Left forelimb (tissue), 1 donor: ENCODE measurements around the gene MTOR.
A peak's percentile ranks its signal among the peaks of the same experiment; 100 is the strongest.
"Not testable (repeated sequence)": the region's sequence is repeated elsewhere in the genome, so short reads cannot be mapped to it uniquely, and the experiment has no call there.

Experiments used
- DNase-seq: peaks from one replicate; pipeline ENCODE4 v3.0.0-alpha.2; 2018; ENCODE audit warnings: low spot score

MTOR gene

DNA sequence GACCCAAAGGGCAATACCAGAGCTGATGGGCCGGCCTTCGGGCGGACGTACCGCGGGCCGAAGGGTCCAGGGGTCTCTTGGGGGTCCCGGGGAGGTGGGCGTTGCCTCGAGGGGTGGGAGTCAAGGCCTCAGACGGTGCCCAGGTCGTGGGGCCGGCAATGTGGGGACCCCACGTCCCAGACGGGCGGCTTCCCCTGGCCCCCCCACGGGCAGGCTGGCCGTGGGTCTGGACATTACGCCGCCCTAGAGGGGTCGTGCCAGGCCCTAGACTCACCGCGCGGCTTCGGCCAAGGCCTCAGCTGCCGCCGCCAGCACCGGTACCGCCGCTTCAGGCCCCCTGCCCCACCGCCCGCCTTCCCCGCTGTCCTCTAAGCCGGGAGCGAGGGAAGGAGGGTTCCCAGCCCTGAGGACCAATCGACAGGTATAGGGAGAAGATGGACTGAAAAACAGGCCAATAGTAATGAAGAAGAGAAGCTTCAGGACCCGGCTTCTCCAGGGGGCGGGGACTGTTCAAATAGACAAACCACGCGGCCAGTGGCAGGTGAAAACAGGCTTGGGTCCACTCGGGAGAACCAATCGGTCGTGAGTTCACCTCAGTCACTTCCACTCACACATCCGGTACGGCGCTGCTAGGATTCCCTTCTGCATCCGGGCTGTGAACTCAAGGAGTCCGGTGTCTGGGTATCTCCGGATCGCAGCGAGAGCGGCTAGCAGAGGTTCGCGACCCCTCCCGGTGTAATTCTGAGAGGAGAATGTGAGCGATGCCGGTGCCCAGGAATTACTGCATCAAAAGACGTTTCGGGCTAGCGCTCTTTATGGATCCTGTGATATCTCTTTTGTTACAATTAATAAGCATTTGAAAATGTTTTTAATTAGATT, at the start of gene MTOR:
Gene MTOR, minus strand, starts transcription at position 381 of the 879 bp plus-strand sequence. CDS start 3,142 bp downstream, outside the sequence.
- DNase-seq = peak; percentile 96

DNA sequence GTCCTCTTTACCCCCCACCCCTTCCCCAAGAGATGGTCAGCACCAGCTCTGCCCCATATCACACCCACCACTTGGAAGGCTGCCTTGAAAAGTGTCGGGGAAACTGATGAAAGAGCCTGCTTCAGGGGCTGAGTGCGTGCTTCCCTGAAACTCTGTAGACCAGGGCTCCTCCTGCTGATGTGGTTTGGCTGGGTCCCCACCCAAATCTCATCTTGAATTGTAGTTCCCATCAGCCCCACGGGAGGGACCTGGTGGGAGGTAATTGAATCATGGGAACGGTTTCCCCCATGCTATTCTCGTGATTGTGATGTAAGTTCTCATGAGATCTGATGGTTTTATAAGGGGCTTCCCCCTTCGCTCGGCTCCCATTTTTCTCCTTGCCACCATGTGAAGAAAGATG, 47.0 kb upstream of the MTOR start:
- no peak for DNase-seq

DNA sequence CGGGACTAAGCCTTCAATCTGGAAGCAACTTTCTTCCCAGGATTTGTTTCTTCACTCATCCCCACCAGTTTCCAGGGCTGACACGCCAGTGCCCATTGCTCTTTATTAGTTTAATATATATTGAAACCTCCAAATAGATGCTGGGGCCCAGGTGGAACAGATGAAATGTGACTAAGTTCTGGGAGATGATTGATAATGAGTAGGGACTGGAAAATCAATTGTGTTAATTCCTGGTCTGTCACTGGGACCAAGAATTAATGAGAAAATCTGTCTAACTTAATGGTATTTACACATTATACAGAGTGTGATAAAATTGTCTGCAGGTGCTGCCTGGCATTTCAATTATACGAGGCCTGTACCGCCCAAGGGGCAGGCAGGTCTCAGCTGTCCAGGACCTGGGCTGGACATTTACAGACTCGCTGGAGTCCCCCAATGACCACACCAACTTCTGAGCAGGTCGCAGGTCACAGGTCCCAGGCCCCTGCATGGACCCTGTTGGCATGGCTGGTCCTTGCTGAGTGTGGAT, 46.4 kb upstream of the MTOR start:
- DNase-seq = no peak

DNA sequence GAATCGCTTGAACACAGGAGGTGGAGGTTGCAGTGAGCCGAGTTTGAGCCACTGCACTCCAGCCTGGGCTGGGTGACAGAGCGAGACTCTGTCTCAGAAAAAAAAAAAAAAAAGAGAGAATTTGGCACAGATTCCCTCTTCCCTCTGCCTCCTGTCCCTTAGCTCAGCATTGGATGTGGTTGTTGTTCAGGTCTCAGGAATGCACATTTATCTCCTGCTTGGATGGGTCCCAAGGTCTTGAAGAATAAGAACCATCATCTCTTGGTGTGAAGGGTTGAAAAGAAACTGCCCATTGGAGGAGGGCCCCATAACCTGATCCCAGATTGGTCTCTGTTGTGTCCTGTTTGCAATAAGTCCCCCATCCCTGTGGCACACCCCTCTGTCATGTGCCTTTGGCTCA, 45.5 kb upstream of the MTOR start:
- DNase-seq = no peak

DNA sequence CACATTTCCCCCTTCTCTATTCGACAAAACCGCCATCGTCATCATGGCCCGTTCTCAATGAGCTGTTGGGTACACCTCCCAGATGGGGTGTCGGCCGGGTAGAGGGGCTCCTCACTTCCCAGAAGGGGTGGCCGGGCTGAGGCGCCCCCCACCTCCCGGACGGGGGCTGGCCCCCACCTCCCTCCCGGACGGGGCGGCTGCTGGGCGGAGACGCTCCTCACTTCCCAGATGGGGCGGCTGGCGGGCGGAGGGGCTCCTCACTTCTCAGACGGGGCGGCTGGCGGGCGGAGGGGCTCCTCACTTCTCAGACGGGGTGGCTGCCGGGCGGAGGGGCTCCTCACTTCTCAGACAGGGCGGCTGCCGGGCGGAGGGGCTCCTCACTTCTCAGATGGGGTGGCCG, 43.2 kb upstream of the MTOR start:
- DNase-seq = not testable (repeated sequence)

DNA sequence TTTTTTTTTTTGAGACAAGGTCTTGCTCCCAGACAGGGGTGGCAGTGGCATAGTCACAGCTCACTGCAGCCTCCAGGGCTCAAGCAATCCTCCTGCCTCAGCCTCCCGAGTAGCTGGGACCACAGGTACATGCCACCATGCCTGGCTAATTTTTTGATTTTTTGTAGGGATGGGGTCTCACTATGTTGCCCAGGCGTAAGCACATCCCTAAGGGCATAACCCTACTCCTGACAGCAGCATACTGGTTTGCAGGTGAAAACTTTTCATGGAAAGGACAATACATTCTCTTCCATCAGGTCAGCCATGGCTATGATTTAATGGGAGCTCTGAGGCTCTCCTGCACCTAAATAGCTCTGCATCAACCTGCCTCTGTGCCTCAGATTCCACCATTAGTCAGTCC, 40.0 kb upstream of the MTOR start:
- no peak for DNase-seq

DNA sequence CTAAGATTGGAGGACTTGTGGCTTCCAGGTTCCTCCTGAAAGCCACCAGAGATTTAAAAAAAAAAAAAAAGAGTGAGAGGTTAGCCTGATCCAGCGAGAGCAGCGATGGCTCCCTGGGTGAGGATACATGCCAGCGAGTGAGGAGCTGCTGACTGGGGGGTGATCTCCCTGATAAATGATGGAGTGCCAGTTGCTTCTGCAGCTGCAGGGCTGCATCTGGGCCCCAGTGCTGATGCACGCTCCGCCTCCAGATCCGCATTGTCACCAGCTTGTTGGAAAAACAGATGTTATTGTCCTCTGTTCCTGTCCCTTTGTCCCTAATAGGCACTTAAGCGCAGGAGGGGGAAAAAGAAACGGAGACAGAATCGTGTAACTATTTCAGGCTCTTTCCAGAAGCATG, 39.2 kb upstream of the MTOR start:
- no peak for DNase-seq

DNA sequence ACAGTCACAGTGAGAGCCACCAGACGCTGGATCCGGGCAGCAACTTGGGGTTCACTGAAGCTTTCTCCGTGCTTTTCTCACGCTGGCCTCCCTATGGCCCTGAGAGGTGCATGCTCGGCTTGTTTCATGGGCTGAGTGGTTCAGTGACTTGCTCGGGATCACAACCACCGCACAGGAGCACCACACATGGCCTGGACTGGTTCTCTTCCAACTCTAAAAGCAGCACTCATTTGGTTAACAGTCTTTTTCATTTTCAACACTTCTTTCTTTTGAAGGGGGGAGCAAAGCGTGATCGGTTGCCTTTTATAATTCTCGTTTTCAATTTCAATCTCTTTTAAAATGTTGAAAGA, 36.8 kb upstream of the MTOR start:
- no peak for DNase-seq

DNA sequence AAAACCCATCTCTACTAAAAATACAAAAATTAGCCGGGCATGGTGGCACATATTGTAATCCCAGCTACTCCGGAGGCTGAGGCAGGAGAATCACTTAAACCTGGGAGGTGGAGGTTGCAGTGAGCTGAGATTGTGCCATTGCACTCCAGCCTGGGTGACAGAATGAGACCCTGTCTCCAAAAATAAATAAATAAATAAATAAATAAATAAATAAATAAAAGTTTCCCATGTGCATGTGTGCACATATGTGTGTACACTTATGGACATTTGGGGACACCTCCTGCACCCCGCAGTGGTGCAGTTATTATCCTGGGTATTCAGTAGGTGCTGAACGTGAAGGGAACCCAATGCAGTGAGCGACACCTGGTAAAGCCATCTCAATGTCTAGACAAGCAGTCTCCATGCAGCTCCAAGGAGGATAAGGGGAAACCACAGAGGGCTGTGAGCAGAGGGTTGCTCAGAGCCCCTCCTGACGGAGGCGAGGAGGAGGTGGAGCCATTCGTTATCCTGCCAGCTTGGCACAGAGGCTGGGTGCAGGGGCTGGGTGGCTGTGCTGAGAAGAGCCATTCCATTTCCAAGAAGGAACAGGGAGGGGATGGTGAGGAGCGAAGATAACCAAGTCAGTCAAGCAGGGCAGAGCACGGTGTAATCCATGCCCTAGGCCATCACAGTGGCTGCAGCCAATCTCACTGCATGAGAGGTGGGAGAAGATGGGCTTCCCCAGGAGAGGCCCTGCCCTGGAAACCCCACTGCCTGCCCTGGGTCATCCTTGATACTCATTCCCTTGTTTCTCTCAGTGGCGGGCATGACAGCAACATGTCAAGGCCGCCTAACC, 36.3 kb upstream of the MTOR start:
- DNase-seq = no peak

DNA sequence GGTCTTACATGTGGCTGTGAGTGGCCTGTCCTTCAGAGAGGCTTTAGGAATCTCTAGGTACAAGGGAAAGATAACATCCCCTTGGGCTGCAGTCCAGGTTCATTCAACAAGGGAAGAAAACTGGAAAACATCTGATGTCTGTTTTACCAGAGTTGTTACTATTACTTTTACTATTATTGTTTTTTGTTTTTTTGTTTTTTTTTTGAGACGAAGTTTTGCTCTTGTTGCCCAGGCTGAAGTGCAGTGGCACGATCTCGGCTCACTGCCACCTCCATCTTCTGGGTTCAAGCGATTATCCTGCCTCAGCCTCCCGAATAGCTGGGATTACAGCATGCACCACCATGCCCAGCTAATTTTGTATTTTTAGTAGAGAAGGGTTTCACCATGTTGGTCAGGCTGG, 35.4 kb upstream of the MTOR start:
- not testable (repeated sequence) for DNase-seq

DNA sequence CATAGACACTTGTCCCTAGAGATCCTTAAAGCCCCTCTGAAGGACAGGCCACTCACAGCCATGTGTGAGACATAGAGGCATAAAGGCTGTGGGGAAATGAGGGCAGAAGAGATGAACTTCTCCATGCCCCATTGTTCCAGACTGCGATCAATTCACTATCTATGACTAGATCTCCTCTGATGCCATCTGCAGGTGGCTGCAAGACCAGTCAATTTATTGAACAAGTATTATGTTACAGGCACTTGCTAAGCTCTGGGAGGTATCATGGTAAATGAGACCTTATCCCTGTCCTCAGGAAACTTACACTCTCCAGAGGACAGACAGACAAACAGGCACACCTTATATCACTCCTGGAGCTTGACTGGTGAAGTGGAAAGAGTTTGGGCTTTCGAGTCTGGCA, 33.6 kb upstream of the MTOR start:
- no peak for DNase-seq

DNA sequence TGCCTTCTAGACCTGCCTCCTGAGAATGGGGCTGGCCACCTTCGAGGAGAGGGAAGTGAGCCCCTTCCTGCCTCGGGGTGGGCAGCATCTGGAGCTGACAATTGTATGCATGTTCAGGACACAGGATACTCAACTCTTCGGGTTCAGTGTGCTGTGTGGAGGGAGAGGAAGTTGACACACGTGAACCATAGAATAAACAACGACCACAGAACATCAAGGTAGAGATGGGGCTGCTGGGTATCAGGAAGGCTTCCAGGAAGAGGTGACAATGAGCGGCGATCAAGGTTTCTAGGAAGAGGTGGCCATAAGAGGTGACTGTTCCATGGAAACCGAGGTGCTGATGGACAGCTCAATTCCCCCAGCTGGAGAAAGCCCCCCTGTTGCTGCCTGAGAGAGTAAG, 32.6 kb upstream of the MTOR start:
- no peak for DNase-seq

DNA sequence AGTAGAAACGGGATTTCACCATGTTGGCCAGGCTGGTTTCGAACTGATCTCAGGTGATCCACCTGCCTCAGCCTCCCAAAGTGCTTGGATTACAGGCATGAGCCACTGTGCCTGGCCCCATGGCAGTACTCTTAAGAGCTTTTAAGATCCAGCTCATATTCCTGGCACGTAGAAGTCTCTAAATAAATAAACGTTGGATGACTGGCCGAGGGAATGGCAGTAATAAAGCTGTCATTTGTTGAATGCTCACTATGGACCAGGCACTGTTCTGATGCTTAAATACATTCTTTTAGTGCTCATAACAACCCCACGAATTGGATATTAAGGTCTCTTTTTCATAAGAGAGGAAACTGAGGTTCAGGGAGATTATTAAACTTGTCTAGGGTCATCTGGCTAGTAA, 31.5 kb upstream of the MTOR start:
- no peak for DNase-seq

DNA sequence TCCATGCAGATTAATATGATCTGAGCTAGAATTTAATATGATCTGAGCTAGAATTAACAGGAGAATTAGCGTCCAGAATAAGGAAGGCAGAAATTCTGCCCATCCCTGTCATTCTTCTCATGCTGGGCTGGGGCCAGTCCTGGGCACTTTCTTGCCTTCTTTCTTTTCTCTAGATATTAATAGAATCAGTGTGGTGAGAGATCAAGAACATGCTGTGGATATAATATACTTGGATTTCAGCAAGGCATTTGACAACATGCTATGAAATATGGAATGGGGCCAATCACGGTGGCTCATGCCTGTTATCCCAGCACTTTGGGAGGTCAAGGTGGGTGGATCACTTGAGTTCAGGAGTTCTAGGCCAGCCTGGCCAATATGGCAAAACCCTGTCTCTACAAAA, 28.7 kb upstream of the MTOR start:
- DNase-seq = no peak

DNA sequence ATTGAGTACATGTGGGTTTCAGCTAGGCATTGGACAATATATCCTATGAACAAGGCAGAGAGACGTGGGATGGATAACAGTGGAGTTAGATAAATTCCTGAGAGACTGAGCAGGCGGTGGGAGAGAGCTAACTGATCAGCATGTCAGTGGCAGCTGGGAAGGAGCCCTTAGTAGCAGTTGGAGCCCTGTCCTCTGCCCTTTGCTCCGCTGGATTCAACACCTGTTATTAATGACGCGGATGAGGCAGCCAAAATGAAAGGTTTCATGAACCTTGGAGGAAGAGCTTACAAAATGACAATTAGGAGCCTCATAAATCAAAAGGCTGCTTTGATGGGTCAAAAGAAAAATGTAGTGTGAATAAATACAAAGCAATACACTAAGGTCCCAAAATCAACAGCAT, 26.7 kb upstream of the MTOR start:
- DNase-seq = no peak

DNA sequence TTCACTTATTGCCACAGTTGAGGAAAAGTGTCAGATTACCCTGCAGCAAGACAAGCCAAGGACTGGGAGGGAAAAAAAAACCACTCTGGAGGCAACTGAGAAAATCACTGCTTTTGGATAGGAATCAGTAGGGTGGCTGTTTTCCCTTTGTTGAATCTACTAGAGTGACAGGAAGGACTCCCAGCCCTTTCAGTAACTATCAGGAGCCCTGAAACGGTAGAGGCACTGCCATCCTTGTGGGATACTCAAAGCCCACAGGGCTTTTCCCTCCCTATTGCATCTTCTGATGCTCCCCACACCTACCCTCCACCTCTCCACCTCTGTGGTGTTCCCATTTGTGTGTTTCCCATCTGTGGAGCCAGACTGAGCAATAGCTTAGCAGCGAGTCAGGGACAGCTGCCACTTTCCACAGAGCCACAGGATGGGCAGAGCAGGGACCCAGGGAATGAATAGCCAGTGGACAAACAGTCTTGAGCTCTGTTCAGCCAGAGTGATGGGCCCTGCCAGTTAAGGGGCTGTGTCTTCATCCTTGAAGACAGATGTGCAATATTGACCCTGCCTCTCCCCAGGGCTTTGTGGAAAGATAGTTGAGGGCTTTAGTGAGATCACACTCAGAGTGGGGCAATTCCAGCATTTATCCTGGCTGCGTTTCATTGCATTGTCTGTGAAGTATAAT, 24.5 kb upstream of the MTOR start:
- DNase-seq = no peak

DNA sequence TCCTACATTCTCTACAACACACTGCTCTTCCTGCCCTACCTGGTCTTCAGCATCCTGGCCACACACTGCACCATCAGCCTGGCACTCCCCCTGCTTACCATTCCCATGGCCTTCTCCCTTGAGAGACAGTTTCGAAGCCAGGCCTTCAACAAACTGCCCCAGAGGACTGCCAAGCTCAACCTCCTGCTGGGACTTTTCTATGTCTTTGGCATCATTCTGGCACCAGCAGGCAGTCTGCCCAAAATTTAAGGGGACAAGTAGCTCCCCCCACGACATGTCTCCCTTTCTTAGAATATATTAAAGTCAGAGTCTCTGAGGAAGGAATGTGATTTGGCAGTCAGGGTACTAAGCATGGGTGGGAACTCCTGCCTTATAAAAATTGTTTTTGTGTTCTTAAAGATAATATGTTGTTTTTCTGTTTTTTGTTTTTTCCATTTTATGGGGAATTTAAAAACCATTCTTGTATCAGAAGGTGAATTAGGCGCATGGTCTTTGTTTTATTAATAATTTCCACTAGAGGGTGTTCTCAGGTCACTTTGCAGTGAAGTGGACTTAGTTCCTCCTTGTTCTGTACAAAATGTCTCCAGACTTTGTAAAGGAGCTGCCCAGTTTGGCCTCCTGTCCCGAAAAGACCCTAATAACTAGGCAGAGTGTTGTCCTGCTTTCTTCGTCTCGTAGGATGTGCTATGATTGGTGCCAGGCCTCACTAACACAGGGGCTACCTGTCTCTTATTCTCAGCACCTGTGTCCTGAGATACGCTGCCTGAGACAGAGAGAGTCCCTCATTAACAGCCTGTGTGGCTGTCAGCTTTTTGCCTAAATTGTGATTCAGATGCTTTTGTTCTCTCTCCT, 23.8 kb upstream of the MTOR start:
- DNase-seq = no peak

DNA sequence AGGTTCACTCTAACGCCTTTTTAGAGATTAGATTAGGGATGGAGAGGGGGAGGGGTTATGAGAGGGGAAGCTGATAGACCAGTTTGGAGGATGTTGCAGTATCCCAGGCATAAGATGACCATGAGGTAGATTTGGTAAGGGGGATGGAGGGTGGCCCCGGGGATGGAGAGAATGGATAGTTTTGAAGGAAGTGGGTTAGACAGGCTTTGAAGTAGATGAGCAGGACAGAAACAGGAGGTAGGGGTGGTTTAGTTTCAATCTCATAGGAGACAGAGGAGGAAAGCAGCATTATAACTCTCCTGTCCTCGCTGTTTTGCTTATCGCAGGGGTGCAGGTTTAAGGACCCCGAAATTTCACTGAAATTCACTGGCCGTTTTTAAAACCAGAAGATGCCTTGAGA, 22.4 kb upstream of the MTOR start:
- DNase-seq = no peak

DNA sequence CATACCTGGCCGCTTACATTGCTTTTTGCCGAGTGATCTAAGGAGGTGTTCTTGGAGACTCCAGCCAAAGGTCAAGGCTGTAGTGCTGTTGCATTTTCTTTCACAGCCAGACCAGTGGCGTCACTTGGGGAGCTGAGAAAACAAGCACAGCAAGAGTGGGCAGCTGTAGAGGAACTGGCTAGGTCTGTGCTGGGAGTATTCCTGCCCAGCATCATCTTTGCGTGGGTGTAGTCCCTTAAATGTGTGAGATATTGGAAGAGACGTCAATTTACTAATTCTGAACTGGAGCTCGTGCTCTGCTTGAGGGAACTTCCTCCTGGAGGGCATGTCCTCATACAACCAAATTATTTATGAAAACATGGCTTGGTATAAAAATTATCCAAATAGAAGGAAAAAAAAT, 20.8 kb upstream of the MTOR start:
- no peak for DNase-seq

DNA sequence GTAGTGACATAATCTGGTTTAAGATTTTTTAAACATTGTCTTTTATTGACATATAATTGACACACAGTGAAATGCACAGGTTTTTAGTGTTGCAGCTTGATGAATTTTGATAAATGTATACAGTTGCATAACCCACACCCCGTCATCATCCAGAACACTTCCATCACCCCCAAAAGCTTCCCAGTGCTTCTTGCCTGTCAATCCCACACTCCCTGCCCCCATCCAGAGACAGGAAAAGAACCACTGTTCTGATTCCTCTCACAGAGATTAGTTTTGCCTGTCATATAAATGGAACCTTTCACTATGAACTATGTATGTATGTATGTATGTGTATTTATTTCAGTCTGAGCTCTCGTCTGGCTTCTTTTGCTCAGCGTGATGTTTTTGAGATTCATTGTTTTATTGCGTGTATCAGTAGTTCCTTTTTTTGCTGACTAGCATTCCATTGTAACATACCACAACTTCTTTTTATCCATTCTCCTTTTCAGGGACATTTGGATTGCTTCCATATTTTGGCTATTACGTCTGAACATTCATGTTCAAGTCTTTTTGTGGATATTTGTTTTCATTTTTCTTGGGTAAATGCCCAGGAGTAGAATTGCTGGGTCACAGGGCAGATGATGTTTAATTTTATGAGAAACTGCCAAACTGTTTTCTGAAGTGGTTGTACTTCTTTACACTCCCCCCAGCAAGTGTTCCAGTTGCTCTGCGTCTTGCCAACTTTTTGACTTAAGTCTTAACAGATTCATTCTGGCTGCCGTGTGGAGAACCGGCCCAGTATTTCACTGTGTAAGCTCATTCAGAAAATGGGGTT, 19.4 kb upstream of the MTOR start:
- DNase-seq = no peak
